Measurements from ENCODE around the gene LEF1.

DNA sequence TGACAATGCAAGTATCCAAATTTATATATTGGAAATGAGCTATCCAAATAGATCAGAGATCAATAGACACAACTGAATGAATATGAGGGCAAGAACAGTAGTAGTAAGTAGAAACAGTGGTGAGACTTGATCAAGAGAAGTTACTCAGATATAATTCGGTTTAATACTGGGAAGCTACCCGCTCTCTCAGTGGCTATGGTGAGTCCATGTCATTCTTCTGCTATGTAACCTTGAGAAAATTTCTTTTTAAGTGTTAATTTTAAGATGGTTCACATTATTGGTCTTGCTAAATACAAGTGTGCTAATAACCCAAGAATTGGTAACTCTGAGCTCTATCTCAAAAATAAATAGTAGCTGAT lies 53.6 kb downstream of the LEF1 start:
- TF ChIP-seq, protein P1, sequence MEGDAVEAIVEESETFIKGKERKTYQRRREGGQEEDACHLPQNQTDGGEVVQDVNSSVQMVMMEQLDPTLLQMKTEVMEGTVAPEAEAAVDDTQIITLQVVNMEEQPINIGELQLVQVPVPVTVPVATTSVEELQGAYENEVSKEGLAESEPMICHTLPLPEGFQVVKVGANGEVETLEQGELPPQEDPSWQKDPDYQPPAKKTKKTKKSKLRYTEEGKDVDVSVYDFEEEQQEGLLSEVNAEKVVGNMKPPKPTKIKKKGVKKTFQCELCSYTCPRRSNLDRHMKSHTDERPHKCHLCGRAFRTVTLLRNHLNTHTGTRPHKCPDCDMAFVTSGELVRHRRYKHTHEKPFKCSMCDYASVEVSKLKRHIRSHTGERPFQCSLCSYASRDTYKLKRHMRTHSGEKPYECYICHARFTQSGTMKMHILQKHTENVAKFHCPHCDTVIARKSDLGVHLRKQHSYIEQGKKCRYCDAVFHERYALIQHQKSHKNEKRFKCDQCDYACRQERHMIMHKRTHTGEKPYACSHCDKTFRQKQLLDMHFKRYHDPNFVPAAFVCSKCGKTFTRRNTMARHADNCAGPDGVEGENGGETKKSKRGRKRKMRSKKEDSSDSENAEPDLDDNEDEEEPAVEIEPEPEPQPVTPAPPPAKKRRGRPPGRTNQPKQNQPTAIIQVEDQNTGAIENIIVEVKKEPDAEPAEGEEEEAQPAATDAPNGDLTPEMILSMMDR (IDR thresholded peaks at IDR 0.05; ENCODE audit: low read depth, low read length) = no peak
- no peak for TF ChIP-seq POLR2A (IDR thresholded peaks at IDR 0.05; ENCODE audit: extremely low read depth, insufficient read length)

All from NB4 (cell line).